Fibroblast of lung (primary cell): ENCODE data around the gene MPC1. TPM values are rescaled to one million over a fixed set of nuclear protein-coding genes. Genes with fewer than 3 reads are reported as not detected.
"Not testable (repeated sequence)": the region's sequence is repeated elsewhere in the genome, so short reads cannot be mapped to it uniquely, and the experiment has no call there.

Experiments used
- DNase-seq, 2 donors: peaks; one replicate each; pipeline versions ENCODE4 v3.0.0 to v3.0.0-alpha.2; 2010; ENCODE audit warnings: low read depth in 2 of 2
- H2AFZ ChIP-seq: 2 replicates; pipeline ENCODE4 v1.5.1; 2012; ENCODE audit warnings: low read length, control low read depth, inconsistent platforms
- H3K27ac ChIP-seq: 2 replicates; pipeline ENCODE4 v1.5.1; 2011; ENCODE audit warnings: low read length, control low read depth; ENCODE audit not compliant: insufficient read depth
- H3K27me3 ChIP-seq: 2 replicates; pipeline ENCODE4 v1.5.1; 2011; ENCODE audit warnings: mild to moderate bottlenecking, low read length; ENCODE audit not compliant: control insufficient read depth, insufficient read depth
- H3K36me3 ChIP-seq: 2 replicates; pipeline ENCODE4 v1.5.1; 2011; ENCODE audit warnings: low read length; ENCODE audit not compliant: control insufficient read depth, insufficient read depth
- H3K4me1 ChIP-seq: 2 replicates; pipeline ENCODE4 v1.5.1; 2011; ENCODE audit warnings: low read length; ENCODE audit not compliant: control insufficient read depth, insufficient read depth; ENCODE audit errors: extremely low read depth
- H3K4me2 ChIP-seq: 2 replicates; pipeline ENCODE4 v1.5.1; 2011; ENCODE audit warnings: low read length, control low read depth; ENCODE audit not compliant: insufficient read depth; ENCODE audit errors: extremely low read depth
- H3K4me3 ChIP-seq, 4 experiments: fragments of 200-600 bp in 1 of 4; sonication (generic) in 1 of 4; replicated peaks in 1 of 4; 2 replicates each; pipeline ENCODE4 v1.5.1; 2011 to 2016; ENCODE audit warnings: low read length in 4 of 4, low read depth in 3 of 4, mild to moderate bottlenecking in 3 of 4, control low read depth in 2 of 4, inconsistent platforms in 1 of 4, mixed read lengths in 1 of 4; ENCODE audit not compliant: insufficient read depth in 1 of 4; ENCODE audit errors: control extremely low read depth in 1 of 4
- H3K79me2 ChIP-seq: 2 replicates; pipeline ENCODE4 v1.5.1; 2012; ENCODE audit warnings: mild to moderate bottlenecking, low read length, inconsistent platforms; ENCODE audit not compliant: control insufficient read depth, insufficient read depth
- H3K9ac ChIP-seq: 2 replicates; pipeline ENCODE4 v1.5.1; 2011; ENCODE audit warnings: mild to moderate bottlenecking, low read length, control low read depth; ENCODE audit not compliant: insufficient read depth
- H3K9me3 ChIP-seq: 2 replicates; pipeline ENCODE4 v1.5.1; 2012; ENCODE audit warnings: low read depth, low read length; ENCODE audit not compliant: control insufficient read depth, insufficient read depth
- H4K20me1 ChIP-seq: 2 replicates; pipeline ENCODE4 v1.5.1; 2011; ENCODE audit warnings: low read length; ENCODE audit not compliant: control insufficient read depth, insufficient read depth; ENCODE audit errors: extremely low read depth
- CTCF ChIP-seq, 2 donors: IDR thresholded peaks in 1 of 2; conservative IDR thresholded peaks in 1 of 2; 1 replicate in 1 of 2; 2 replicates in 1 of 2; pipeline ENCODE4 v1.5.1; 2011 to 2012; ENCODE audit warnings: low read length in 2 of 2, control low read depth in 1 of 2, inconsistent platforms in 1 of 2, low read depth in 1 of 2, mild to moderate bottlenecking in 1 of 2
- EZH2 ChIP-seq: IDR thresholded peaks from 2 replicates; pipeline ENCODE4 v1.5.1; 2012; ENCODE audit warnings: low read length, control low read depth, mild to moderate bottlenecking; ENCODE audit errors: missing control alignments
- polyA plus RNA-seq, 2 donors: library from polyadenylated mRNA; depleted of rRNA in 1 of 2; stranded (reverse) in 1 of 2; unstranded in 1 of 2; fragments of >200 nt; gene quantifications; 2 replicates each; pipeline ENCODE4 v1.2.1, GENCODE V29; 2011 to 2012; ENCODE audit warnings: missing spikeins in 1 of 2
- total RNA-seq: library from RNA; depleted of rRNA; stranded (reverse); fragments of >200 nt; gene quantifications from 2 replicates; pipeline ENCODE4 v1.2.1, GENCODE V29; 2014

Gene MPC1
- total and polyA plus RNA-seq, 2 donors (not counting 1 experiment from before 2014, with no cell fraction given), result 19.3 to 28.7 TPM

- Histone ChIP-seq H3K36me3 (no peaks in the 10 kb centered on the region), H4K20me1 (no peaks in the 10 kb centered on the region), H3K9ac (no peak overlapping the region), H2AFZ (no peak overlapping the region), H3K4me2 (no peak overlapping the region), H3K4me1 (peaks cover 3% of the 10 kb centered on the region), H3K4me3 (no peak overlapping the region), H3K79me2 (no peaks in the 10 kb centered on the region), H3K27ac (no peak overlapping the region), H3K9me3 (no peaks in the 10 kb centered on the region), H3K27me3 (no peaks in the 10 kb centered on the region)
- TF ChIP-seq EZH2, result no peak
- TF ChIP-seq CTCF (conservative IDR thresholded peaks at IDR 0.05 in 1 of 2, IDR thresholded peaks at IDR 0.05 in 1 of 2; ENCODE audit: low read depth in 1 of 2, low read length in 2 of 2), result no peak
- DNase-seq, result no peak
Measured at GRCh38 chr6:166405386-166405785, 22.6 kb upstream of the MPC1 start.

- Histone ChIP-seq H3K4me2 (no peak overlapping the region), H3K79me2 (no peaks in the 10 kb centered on the region), H3K4me1 (peaks cover 3% of the 10 kb centered on the region), H3K36me3 (no peaks in the 10 kb centered on the region), H4K20me1 (no peaks in the 10 kb centered on the region), H3K9me3 (no peaks in the 10 kb centered on the region), H2AFZ (no peak overlapping the region), H3K4me3 (no peak overlapping the region), H3K9ac (no peak overlapping the region), H3K27me3 (no peaks in the 10 kb centered on the region), H3K27ac (no peak overlapping the region)
- TF ChIP-seq EZH2, result no peak
- no peak for TF ChIP-seq CTCF (conservative IDR thresholded peaks at IDR 0.05 in 1 of 2, IDR thresholded peaks at IDR 0.05 in 1 of 2; ENCODE audit: low read depth in 1 of 2, low read length in 2 of 2)
- peak in 1 of 2 donors; percentile 38 for DNase-seq
Measured at GRCh38 chr6:166402582-166403277, 20.0 kb upstream of the MPC1 start.

GRCh38 chr6:166400649-166401250 lies 18.0 kb upstream of the MPC1 start:
- H3K4me3 ChIP-seq, H3K27ac ChIP-seq, H3K79me2 ChIP-seq, H3K36me3 ChIP-seq, H2AFZ ChIP-seq, H3K9me3 ChIP-seq, H4K20me1 ChIP-seq, H3K9ac ChIP-seq, H3K4me2 ChIP-seq, H3K4me1 ChIP-seq, H3K27me3 ChIP-seq: not testable (repeated sequence)
- TF ChIP-seq CTCF (conservative IDR thresholded peaks at IDR 0.05 in 1 of 2, IDR thresholded peaks at IDR 0.05 in 1 of 2; ENCODE audit: low read depth in 1 of 2, low read length in 2 of 2), result peak; percentile 64 to 80
- peak; percentile 62 to 84 for DNase-seq
